HFFc6 (cell line): ENCODE measurements around the gene PGK2. TPM values are rescaled to one million over a fixed set of nuclear protein-coding genes. Genes with fewer than 3 reads are reported as not detected.

Source experiments
- DNase-seq: peaks from one replicate; pipeline ENCODE4 v3.0.0-alpha.2; 2018
- H3K27ac Mint-ChIP-seq: 2 replicates; pipeline ENCODE4 v1.8.0; 2020; ENCODE audit warnings: mild to moderate bottlenecking, mixed read lengths
- H3K27me3 Mint-ChIP-seq: 2 replicates; pipeline ENCODE4 v1.8.0; 2021; ENCODE audit warnings: mild to moderate bottlenecking, moderate library complexity, mixed read lengths; ENCODE audit not compliant: insufficient read depth
- H3K36me3 Mint-ChIP-seq: 2 replicates; pipeline ENCODE4 v1.8.0; 2021; ENCODE audit warnings: low read depth, mixed read lengths
- H3K4me1 Mint-ChIP-seq: 2 replicates; pipeline ENCODE4 v1.8.0; 2020; ENCODE audit warnings: low read depth, mixed read lengths
- H3K4me3 Mint-ChIP-seq: 2 replicates; pipeline ENCODE4 v1.8.0; 2020; ENCODE audit warnings: mild to moderate bottlenecking, moderate library complexity, mixed read lengths
- H3K9me3 Mint-ChIP-seq: 2 replicates; pipeline ENCODE4 v1.8.0; 2020; ENCODE audit warnings: mild to moderate bottlenecking, mixed read lengths
- total RNA-seq, 6 experiments: library from RNA; stranded (reverse); fragmentation: NEBNext Ultra II Directional; extraction: Animal tissue kit (Norgen Biotek cat#: 25700); gene quantifications; 2 replicates in 1 of 6; 3 replicates in 5 of 6; pipeline ENCODE4 v1.2.3, GENCODE V29; 2021
- TF ChIP-seq, protein P1 (sequence below): fragments of 200-600 bp; sonication (generic); IDR thresholded peaks from 2 replicates; pipeline ENCODE4 v1.5.0; 2021; ENCODE audit warnings: antibody characterized with exemption, mild to moderate bottlenecking

Gene PGK2
- total RNA-seq, 6 experiments from 2014 or later = not detected

- TF ChIP-seq, protein P1, sequence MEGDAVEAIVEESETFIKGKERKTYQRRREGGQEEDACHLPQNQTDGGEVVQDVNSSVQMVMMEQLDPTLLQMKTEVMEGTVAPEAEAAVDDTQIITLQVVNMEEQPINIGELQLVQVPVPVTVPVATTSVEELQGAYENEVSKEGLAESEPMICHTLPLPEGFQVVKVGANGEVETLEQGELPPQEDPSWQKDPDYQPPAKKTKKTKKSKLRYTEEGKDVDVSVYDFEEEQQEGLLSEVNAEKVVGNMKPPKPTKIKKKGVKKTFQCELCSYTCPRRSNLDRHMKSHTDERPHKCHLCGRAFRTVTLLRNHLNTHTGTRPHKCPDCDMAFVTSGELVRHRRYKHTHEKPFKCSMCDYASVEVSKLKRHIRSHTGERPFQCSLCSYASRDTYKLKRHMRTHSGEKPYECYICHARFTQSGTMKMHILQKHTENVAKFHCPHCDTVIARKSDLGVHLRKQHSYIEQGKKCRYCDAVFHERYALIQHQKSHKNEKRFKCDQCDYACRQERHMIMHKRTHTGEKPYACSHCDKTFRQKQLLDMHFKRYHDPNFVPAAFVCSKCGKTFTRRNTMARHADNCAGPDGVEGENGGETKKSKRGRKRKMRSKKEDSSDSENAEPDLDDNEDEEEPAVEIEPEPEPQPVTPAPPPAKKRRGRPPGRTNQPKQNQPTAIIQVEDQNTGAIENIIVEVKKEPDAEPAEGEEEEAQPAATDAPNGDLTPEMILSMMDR = no peak
- Mint-ChIP-seq H3K9me3 (peaks cover 4% of the 10 kb centered on the region; the same call in 1 of the 2 replicates), H3K27me3 (no peaks in the 10 kb centered on the region), H3K4me3 (no peak overlapping the region), H3K27ac (no peak overlapping the region), H3K4me1 (no peaks in the 10 kb centered on the region), H3K36me3 (no peaks in the 10 kb centered on the region)
- no peak for DNase-seq
Observed at GRCh38 chr6:49739423-49739822, 47.7 kb downstream of the PGK2 start.

- Mint-ChIP-seq H3K27me3 (no peaks in the 10 kb centered on the region), H3K9me3 (peaks cover 16% of the 10 kb centered on the region), H3K4me3 (no peak overlapping the region), H3K27ac (no peak overlapping the region), H3K36me3 (no peaks in the 10 kb centered on the region), H3K4me1 (no peaks in the 10 kb centered on the region)
- DNase-seq = no peak
- TF ChIP-seq, protein P1 = no peak
Observed at GRCh38 chr6:49736017-49736508, 51.0 kb downstream of the PGK2 start.

Other genes starting within 250 kb of the PGK2 start
- not detected for gene C6orf141, start 236.6 kb downstream of the PGK2 start, total RNA-seq
- gene RHAG, start 150.4 kb downstream of the PGK2 start, total RNA-seq = not detected
- gene CRISP2, start 73.7 kb downstream of the PGK2 start, total RNA-seq = not detected
- not detected for gene CRISP3, start 42.9 kb downstream of the PGK2 start, total RNA-seq
- gene CRISP1, start 79.2 kb upstream of the PGK2 start, total RNA-seq = not detected
- gene DEFB114, start 176.9 kb upstream of the PGK2 start, total RNA-seq = not detected
- not detected for gene DEFB113, start 182.3 kb upstream of the PGK2 start, total RNA-seq
- gene DEFB110, start 234.7 kb upstream of the PGK2 start, total RNA-seq = not detected